ENCODE measurements around the gene PHTF2.

PHTF2 gene

DNA sequence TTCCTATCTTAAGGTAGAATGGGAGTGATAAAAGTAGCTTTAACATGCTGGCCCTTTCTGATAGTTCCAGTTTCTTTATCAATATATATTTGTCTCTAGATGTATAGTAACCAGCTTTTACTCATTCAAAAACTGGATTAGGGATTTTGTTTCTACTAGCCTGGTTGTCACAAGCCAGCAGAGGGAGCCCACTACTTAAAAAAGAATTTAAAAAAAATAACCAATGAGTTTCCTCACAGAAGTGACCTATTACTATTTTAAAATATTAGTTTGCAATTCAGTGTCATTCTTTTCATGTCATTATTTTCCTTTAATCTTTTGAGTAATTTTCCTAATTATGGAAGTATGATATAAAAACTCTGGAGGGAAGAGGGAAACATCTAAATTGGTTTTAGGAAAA, 142.1 kb downstream of the PHTF2 start:
- DNase-seq, result peak; percentile 45 to 52 (median 50)

DNA sequence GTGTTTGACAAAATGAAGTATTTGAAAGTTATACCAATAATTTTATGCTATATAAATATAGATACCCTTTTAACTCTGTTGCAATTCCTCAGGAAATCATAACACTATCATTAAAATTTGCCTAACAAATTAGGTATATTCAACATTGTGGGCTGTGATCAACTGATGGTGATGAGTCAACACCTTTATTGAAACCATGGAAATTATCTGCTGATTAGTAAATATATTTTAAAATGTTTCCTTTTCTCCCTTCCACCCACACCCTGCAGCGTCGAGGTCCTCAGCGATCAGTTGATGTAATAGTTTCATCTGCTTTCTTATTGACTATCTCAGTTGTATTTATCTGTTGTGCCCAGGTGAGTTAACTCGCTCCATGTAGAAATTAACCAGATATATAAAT, 143.9 kb downstream of the PHTF2 start:
- no peak for DNase-seq

DNA sequence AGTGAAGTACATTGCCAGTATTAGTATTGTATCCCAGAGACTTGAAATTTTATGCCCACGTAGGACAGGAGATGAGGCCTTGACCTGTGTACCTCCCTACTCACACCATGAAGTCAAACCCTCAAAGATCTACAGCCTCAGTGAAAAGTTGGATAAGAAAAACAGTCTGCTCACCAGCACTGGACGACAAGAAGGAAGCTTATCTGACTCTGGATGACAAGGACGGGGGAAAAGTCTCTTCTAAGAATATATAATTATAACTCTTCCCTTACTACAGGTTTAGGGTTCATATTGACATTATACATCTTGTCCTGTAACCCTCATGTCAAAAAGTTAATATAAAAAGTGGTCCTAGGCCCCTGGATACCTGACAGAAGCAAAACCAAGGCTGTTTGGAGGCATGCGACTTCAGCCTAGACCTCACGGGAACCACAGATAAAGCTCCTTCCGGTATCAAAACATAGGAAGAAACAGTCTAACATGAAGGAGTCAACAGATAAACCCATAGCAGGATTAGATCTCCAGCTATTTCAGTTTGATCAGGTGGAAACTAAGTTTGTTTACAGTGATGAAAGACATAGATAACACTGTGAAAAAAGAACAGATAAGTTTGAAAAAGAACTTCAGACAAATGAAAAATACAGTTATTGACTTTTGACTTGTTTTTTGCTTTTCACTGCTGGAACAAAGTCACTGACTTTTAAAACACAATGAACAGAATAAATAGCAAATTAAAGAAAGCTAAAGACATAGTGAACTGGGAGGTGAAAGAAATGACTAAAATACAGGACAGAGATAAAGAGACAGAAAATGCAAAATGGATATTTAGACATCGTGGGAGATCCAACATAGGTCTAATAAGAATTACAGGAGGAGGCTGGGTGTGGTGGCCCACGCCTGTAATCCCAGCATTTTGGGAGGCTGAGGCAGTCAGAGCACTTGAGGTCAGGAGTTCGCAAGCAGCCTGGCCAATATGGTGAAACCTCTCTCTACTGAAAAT, 145.9 kb downstream of the PHTF2 start:
- DNase-seq, result no peak

DNA sequence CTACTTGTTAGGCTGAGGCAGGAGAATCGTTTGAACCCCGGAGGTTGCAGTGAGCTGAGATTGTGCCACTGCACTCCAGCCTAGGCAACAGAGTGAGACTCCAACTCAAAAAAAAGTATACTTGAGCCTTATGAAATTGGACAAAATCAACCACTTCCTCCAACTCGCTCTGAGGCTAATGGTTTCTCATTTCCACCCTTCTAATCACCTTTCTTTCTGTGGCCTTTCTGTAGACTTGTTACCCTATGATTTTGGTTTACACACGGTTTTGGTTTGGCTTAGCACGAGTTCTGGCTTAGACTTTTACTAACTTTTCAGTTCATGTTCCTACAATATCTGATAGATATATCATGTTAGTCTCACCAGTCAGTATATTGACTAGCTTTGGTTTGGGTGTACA, 152.0 kb downstream of the PHTF2 start:
- no peak for DNase-seq

DNA sequence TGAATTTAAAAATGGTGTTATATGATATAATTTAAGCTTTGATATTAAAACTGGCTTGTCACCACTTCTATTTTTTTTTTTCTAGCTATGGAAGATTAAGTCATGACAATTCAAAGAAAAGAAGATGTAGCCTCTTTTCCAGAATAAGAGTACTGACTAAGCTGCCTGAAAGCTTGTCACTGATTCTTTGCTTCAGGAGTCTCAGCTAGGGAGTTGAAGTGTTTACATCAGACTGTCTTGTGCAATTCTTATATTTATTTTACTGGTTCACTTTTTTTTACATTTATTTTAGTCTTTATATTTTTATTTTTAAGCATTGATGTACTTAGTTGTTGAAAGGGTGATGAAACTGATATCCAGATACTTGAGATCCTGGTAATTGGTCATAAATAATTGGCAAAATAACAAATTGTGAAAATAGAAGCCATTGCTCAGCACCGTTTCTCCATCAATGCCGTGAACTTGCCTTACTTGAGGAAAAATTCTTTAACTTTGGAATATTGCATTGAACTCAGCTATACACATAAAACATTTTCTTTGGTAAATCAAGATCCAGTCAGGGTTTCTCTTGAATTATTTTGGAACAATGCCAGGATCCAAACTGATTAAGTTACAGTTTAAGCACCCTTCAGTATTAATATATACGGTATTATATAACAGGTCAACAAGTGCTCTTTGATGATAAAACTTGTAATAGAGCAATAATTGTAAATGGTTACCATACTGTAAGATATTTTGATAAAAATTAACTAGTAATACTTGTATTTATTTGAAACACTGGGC, 156.4 kb downstream of the PHTF2 start:
- no peak for DNase-seq

DNA sequence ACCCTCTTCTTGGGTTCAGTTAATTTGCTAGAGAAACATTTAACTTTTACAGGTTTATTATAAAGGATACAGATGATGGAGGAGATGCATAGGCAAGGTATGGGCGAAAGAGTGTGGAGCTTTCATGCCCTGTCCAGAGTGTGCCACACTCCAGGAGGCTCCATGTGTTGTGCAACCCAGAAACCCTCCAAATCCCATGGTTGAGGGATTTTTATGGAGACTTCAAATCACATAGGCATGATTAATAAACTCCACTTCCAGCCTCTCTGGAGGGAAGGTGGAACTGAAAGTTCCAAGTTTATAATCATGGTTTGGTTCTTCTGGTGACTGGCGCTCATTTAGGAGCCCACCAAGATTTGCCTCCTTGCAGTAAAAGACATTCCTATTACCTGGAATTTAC, 159.9 kb downstream of the PHTF2 start:
- DNase-seq, result no peak

DNA sequence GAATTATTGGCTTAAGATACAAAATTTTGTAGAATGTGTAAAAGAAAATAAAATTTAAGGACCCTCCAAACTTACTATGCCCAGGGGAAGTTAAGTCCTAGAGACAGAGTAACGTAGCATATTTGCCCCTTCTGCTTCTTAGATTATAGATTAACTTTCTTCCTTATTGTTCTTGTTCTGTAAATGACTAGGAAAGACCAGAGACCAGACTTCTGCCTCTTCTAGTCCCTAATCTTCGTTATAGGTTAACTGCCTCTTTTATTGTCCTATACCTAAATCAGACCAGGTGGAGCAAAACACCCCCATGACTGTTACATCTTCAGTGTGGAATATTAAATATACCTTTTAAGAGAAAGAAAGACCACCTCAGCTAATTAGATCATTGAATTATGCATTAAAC, 160.5 kb downstream of the PHTF2 start:
- no peak for DNase-seq

DNA sequence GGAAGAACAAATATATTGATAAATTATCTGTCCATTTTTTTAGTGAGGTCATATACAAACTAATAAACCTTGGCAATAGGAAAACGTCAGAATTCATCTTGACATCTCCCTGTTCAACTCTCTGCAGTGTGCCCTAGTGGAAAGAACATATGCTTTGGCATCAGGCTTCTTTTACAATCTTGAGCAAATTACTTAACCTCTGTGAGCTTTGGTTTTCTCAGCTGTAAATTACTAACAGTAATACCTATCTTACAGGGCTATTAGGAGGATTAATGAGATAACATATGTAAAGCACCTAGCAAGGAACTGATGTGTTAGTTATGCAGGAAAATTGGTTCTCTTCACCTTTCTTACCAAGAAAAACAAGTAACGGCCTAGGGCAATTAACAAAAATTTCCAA, 161.8 kb downstream of the PHTF2 start:
- DNase-seq, result no peak

DNA sequence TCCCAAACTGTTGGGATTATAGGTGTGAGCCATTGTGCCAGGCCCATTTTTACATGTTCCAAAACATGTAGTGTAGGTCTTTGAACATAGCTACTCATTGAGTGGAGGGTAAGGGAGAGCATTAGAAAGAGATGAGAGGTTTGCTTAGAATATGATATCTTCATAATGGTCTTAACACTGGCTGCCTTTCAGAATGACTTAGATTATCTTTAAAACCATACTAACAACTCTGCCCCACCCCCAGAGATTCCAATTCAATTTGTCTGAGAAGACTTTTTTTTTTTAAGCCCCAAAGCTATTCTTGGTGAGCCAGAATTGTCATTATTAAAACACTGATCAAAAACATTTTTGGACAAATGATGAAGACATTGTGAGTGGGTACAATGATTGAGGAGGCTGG, 168.9 kb downstream of the PHTF2 start:
- DNase-seq, result no peak

DNA sequence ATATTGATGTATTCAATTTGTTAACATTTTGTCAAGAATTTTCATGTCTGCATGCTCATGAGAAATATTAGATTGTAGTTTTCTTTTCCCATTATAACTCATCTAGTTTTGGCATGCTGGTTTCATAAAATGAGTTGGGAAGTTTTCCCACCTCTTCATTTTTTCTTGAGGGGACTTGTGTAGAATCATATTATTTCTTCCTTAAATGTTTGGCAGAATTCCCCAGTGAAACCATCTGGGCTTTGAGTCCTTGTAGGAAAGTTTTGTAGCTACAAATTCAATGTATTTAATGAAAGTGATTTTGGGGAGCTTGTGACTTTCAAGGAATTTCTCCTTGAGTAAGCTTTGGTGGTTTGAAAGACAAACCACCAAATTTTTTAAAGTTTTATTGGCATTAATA, 173.2 kb downstream of the PHTF2 start:
- no peak for DNase-seq

DNA sequence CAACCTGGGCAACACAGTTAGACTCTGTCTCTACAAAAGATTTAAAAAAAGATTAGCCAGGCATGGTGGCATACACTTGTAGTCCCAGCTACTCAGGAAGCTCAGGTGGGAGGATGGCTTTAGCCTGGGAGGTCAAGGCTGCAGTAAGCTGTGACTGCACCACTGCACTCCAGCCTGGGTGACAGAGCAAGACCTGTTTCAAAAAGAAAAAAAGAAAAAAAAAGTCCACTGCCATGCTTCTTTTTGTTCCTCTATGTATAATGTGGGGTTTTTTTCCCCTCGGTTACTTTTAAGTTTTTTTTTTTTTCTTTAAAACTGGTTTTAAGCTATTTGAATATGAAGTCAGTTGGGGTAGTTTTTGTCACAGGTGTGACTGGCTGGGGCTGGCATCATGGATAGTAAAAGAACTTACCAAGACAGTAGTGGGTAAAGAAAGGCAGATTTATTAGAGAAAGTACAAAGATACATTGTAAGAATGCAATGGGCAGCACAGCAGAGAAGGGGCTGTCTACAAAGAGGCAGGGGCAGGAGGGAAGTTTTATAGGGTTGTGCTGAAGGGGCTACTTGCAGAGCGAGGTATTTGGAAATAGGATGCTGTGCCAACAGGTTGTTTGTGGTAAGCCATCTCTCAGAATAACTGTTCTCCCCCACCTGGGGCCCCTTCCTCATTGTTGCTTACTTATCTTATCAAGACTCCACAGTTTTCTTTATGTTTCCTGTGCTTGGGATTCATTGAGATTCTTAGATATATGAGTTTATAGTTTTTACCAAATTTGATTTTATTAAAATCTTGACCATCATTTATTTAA, 177.3 kb downstream of the PHTF2 start:
- no peak for DNase-seq

DNA sequence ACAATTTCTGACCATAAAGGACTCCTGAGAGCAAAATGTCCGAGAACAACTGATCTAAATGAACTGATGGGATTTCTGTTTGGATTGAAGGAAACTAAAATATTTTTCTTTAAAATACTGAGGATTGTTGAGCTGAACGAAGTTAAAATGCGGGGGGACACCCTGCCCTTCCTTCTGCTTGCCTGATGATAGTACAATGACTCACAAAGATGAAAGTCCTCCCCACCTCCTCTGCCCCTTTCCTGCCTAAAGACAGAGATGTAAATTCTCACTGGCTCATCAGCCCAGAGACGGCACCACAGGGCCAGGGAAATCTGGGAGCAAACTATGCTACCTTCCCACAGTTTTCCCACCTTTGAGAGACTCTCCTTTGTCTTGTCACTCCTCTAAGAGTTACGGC, 180.6 kb downstream of the PHTF2 start:
- DNase-seq, result no peak

DNA sequence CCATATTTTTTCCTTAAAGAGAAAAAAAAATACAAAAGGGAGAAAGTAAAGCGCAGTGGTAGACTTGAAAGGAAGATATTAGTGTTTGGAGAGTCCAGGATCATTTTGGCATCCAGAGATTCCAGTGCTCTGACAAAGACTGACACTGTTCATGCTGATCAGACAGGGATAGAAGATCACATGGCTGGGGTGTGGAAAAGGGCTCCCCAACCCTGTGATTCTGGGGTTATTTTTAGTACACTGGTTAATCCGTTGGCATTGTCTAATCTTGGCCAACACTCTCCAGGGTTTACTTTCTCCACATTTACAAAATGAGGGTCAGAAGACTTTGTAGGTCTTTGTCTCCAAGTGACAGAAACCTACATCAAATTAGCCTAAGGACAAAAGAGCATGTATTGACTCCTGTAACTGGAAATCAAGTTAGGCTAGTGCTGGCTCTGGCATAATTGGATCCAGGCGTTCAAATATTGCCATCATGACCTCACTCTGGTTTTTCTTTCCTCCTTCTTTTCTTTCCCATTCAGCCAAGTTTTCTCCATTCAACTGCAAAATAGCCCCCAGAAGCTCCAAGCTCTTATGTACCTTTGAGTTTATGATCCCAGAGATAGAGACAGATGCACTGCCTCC, 181.6 kb downstream of the PHTF2 start:
- DNase-seq, result no peak

DNA sequence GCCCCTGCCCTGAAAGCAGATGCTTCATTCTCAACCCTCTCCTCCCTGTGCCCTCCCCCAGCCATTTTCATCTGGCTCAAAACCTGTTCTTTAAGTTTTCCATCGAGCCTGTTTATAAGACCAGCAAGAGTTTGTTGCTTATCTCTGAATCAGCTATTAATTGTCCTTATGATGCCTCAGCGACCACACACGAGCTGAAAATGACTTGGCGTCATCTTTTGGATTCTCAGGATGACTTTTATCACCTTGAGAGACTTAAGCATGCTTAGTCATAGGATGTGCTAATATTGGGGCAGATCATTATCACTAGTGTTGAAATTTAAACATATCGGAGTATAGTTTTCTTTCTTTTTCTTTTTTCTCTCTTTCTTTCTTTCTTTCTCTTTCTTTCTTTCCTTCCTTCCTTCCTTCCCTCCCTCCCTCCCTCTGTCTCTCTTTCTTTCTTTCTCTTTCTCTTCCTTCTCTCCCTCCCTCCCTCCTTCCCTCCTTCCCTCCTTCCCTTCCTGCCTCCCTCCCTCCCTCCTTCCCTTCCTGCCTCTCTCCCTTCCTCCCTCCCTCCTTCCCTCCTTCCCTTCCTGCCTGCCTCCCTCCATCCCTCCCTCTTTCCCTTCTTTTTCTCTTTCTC, 184.5 kb downstream of the PHTF2 start:
- DNase-seq, result no peak

DNA sequence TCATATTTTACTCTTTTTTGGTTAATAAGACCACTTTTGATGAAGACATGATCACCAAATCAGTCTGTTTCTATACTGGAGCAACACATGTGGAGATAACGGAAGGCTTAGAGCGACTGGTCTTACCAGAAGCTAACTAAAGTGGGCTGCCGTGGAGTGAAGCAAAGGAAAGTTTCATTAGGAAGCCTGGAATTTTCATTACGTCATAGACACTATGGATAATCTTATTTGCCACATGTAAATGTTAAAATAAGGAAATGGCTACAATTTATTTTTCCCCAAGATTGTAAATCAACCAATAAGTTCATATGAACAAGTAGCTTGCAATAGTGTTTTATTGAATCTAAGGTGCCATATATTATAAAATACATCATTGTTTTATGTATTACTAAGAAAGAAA, 185.4 kb downstream of the PHTF2 start:
- no peak for DNase-seq

DNA sequence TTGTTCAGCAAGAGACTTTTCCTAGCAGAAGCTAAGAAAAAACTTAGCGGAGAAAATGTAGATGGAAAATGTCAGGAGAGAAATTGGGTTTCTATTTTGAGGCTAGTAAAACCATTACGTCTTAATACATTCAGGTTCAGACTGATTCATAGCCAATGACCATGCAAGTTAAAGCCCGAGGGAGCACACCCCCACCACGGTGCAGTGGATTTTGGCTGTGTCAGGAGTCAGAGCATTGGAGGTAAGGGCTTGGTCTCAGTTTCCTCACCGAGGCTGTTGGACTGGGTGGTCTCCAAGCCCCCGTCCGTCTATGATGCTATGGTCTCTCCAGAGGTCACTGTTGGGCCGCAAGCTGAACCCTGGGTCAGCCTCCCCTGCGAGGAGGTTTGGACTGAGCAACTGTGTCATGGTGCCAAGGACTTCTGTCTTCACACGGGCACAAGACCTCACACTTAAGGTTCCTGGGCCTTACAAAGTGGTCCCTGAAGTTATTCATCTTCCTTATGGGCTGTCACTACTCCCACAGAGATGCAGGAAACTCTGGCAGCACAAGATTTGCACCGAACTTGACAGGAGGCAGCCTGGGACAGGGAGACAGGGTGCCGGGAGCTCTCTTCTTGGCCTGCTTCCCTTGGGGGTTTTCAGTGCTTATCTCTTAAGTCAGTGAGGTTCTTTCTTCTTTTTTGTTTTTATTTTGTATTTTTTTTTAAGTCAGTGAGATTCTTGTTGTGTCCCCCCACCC, 186.8 kb downstream of the PHTF2 start:
- DNase-seq, result no peak

DNA sequence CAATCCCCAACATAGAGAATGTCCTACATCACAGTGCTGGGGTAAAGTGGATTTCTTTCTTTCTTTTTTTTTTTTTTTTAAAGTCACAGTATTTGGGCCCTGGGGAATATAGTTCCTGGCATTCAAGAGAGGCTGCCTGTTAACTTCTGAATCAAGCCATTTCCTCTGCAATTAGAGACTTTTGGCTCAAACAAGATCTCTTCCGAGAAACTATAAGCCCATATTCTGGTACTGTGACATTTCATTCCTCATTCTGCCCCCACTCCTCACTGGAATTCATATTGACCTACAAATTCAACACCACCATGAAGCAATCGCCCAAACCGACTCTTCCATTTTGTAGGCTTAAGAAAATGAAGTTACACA, 187.4 kb downstream of the PHTF2 start:
- DNase-seq, result no peak

DNA sequence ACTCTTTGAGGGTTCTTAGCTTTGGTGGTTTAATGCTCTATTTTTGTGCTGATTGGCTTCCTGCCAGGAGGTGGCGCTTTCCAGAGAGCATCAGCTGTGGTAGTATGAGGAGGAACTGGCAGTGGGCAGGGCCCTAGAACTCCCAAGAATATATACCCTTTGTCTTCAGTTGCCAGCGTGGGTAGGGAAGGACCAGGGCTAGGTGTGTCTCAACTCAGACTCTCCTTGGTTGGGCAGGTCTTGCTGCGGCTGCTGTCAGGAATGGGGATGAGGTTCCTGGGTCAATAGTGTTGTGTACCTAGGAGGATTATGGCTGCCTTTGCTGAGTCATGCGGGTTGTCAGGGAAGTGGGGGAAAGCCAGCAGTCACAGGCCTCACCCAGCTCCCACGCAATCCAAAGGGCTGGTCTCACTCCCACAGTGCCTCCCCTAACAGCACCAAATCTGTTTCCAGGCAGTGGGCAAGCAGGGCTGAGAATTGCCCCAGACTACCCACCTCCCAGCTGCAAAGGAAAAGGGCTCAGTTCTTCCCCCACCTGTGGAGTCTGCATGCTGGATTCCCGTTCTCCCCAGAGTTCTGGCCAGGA, 191.5 kb downstream of the PHTF2 start:
- peak in 2 of 3 donors; percentile 17 to 27 for DNase-seq

DNA sequence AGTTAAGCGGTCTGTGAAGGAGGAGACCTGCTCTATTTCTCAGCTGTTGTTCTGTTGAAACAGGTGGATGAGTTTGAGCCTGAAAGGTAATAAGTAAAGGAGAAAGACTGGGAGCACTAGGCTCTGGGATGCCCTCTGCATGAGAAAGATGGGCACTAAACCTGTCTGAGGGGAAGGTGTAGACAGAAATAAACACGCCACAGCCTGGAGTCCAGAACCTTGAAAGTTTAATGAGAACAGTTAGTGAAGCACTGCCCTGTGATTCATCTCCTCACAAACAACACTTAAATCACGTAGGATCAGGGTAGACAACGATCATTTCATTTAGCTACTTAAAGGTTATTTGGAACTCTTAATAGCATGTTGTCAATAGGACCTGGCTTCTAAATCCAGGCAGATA, 193.1 kb downstream of the PHTF2 start:
- DNase-seq, result no peak

DNA sequence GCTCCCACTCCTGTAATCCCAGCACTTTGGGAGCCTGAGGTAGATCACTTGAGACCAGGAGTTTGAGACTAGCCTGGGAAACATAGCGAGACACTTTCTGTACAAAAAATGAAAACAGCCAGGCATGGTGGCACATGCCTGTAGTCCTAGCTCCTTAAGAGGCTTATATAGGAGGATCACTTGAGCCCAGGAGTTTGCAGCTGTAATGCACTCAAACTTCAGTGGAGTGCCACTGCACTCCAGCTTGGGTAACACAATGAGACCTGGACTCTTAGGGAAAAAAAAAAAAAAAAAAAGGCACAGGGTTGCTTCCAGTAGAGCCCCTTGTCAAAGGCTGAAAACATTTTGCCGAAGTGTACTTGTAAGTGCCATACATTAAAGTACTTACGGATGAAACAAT, 195.3 kb downstream of the PHTF2 start:
- no peak for DNase-seq

DNA sequence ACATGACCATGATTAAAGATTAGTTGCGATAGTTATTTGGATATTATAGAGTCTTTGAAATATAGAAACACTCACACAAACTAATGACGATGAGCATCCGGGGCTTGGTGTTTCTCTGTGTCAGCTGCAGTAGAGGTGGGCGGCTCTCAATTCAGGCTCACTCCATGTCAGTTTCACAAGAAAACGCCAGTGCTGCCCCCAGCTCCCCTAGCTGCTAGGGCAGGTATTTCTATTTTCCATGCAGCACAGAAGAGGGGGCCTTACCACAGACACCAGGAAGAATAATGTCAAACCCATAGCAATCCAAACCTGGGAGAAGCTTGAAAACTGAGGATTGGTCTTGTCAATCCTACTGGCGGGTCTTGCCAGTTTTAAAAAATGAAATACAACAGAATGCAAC, 197.1 kb downstream of the PHTF2 start:
- DNase-seq, result no peak

Measured in suppressor macrophage treated with lipopolysaccharide for 1 hour (primary cell).